HG03342 (cell line): ENCODE measurements around the gene FASTKD3.
A peak's percentile ranks its signal among the peaks of the same experiment; 100 is the strongest.
"Not testable (repeated sequence)": the region's sequence is repeated elsewhere in the genome, so short reads cannot be mapped to it uniquely, and the experiment has no call there.

Source experiments
- ATAC-seq: cut with Tn5 transposase; IDR thresholded peaks from one replicate; pipeline ENCODE4 v1.9.1; 2021; ENCODE audit warnings: mild to moderate bottlenecking, moderate library complexity; ENCODE audit not compliant: unreplicated experiment

The FASTKD3 gene, protein sequence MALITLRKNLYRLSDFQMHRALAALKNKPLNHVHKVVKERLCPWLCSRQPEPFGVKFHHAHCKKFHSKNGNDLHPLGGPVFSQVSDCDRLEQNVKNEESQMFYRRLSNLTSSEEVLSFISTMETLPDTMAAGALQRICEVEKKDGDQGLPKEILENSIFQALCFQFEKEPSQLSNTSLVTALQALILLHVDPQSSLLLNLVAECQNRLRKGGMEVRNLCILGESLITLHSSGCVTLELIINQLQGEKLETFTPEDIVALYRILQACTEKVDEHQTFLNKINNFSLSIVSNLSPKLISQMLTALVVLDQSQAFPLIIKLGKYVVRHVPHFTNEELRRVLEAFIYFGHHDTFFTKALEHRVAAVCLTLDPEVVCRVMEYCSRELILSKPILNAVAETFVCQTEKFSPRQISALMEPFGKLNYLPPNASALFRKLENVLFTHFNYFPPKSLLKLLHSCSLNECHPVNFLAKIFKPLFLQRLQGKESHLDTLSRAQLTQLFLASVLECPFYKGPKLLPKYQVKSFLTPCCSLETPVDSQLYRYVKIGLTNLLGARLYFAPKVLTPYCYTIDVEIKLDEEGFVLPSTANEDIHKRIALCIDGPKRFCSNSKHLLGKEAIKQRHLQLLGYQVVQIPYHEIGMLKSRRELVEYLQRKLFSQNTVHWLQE

GRCh38 chr5:7868773-7869473 lies at the start of gene FASTKD3, which contains the start of gene MTRR:
Gene FASTKD3, minus strand, starts transcription at chr5:7869031. Its CDS starts 948 bp downstream, at chr5:7868083.
Gene MTRR, plus strand, starts transcription at chr5:7869148. Its CDS starts 1,647 bp downstream, at chr5:7870795.
- ATAC-seq, result peak; percentile 99

GRCh38 chr5:7917130-7918123 lies 48.6 kb upstream of the FASTKD3 start:
- no peak for ATAC-seq

DNA sequence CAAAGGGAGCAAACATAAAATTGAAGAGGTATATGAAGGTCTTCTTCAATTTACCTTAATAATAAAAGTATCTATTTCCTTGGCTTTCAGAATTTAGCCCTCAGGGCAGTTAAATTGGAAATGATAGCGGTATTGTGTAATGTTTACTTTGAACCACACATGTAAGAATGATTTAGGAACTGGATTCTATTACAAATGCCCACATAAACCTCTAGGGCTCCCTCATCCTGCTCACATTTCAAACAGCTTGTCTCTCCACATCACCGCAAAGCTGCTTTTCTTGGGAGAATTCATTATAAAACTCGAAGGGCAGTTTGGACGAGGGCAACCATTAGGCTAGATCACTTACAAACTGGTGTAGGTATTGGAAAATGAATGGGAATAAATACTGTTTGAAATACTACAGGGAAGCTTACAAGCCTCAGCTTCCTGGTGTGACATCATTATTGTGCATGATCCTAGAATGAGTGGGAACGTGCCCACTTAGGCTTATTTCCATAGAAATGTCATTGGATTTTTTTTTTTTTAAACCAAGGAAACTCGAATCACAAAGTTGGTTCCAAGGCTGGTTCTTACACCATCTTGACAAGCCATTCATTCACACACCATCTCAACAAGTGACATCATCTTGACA lies 47.5 kb upstream of the FASTKD3 start:
- no peak for ATAC-seq

DNA sequence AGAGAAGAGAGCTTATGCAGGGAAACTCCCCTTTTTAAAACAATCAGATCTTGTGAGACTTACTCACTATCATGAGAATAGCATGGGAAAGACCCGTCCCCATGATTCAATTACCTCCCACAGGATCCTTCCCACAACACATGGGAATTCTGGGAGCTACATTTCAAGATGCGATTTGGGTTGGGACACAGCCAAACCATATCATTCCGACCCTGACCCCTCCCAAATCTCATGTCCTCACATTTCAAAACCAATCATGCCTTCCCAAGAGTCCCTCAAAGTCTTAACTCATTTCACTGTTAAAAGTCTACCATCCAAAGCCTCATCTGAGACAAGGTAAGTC lies 42.6 kb upstream of the FASTKD3 start:
- ATAC-seq, result not testable (repeated sequence)

GRCh38 chr5:7910738-7911428 lies 42.1 kb upstream of the FASTKD3 start:
- ATAC-seq, result peak; percentile 61

GRCh38 chr5:7908317-7908716 lies 39.5 kb upstream of the FASTKD3 start:
- ATAC-seq, result no peak

GRCh38 chr5:7907612-7908011 lies 38.8 kb upstream of the FASTKD3 start:
- no peak for ATAC-seq

- no peak for ATAC-seq
These were observed 35.3 kb upstream of the FASTKD3 start for GRCh38 chr5:7904170-7904569.

DNA sequence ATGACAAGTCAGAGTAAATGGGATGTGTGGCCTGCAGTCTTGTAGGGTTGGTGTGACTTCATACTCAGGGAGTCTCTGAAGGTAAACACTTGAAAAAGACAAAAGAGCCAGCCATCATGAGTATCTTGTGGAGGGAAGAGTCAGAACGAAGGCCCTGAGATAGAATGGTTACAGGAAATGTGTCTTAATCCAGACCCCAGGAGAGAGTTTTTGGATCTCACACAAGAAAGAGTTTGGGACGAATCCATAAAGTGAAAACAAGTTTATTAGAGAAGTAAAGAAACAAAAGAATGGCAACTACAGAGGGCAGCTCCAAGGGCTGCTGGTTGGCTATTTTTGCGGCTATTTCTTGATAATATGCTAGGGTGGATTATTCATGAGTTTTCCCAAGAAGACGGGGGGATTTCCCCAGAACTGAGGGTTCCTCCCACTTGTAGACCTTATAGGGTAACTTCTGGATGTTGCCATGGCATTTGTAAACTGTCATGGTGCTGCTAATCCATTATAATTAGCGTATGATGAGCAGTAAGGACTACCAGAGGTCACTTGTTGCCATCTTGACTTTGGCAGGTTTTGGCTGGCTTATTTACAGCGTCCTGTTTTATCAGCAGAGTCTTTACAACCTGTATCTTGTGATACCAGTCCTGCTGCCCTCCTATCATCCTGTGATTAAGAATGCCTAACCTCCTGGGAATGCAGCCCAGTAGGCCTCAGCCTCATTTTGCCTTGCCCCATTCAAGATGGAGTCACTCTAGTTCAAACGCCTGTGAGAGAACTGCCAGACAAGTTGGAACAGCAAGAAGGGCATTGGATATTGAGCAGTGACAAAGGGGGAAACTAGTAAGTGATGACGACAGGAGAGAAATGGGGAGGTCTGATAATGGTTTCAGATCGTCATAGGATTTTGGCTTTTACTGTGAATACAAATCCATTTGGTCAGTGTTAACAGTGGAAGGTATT lies 34.1 kb upstream of the FASTKD3 start:
- no peak for ATAC-seq

- ATAC-seq, result no peak
These were observed 33.4 kb upstream of the FASTKD3 start for GRCh38 chr5:7902201-7902600.

DNA sequence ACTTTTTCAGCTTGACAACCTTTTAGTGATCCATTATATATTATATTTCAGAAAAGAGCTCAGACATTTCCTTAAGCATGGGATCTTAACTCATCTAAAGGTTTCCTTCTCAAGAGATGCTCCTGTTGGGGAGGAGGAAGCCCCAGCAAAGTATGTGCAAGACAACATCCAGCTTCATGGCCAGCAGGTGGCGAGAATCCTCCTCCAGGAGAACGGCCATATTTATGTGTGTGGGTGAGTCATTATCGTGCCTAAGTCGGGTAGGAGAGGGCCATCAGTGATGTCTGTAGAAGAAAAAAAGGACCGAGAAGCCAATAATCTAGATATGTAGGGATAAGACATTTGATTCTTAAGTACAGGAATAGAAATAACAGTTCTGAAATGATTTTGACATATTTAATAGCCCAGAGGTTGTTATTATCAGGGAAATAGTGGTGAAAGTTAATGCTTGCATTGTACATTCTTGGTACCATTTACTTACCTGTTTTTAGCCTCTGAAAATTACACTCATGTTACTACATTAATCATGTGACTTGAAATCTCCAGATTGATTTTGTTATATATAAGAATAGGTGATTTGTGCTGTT lies 28.3 kb upstream of the FASTKD3 start:
- peak; percentile 62 for ATAC-seq

DNA sequence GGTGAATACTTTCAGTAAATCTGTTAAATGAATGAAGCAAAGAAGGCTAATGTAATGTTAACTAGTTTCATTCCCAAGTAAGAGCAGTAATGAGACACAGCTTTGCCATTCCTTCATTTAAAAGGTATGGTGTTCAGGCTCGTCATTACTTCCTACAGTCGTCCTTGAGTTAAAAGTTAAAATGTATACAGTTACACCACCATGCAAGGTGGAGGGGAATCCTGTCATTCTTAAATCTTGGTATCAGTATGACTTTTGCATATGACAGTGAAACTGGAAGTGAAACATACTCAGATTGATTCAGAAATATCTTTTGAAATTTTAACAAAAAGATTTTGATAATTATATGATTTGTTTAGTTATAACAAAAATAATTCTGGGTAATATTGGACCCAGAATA lies 26.0 kb upstream of the FASTKD3 start:
- peak; percentile 96 for ATAC-seq

- ATAC-seq, result no peak
These were observed 25.6 kb upstream of the FASTKD3 start for GRCh38 chr5:7894439-7894838.

DNA sequence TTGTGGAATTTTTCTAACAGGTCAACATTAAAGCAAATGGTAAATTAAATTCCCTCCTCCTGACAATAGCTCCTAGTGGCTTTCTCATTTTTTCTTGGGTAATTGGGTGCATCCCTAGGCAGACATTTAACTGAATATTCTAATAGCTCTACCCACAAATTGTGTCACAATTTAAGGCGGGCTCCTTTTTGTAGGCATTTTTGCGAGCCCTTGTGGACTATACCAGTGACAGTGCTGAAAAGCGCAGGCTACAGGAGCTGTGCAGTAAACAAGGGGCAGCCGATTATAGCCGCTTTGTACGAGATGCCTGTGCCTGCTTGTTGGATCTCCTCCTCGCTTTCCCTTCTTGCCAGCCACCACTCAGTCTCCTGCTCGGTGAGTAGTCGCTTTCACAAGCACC lies 20.1 kb upstream of the FASTKD3 start:
- no peak for ATAC-seq

- ATAC-seq, result no peak
These were observed 18.1 kb upstream of the FASTKD3 start for GRCh38 chr5:7886849-7887475.

- no peak for ATAC-seq
These were observed 15.8 kb upstream of the FASTKD3 start for GRCh38 chr5:7884491-7885267.

DNA sequence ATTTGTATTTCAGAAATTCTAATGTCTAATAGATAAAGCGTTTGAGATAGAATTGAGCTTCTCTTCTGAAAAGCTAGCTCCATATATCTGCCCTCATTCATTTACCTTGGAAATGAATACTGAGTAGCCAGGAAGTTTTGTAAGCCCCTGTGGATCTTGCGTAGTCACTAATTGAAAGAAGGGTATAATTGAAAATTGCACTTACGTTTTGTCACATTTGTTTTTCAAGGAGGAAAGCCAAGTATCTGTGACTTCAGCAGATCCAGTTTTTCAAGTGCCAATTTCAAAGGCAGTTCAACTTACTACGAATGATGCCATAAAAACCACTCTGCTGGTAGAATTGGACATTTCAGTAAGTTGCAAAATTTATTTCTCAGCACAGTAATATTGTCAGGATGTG lies 14.1 kb upstream of the FASTKD3 start:
- ATAC-seq, result no peak
